Keratinocyte (primary cell): ENCODE data around the gene EXD2. TPM values are rescaled to one million over a fixed set of nuclear protein-coding genes. Genes with fewer than 3 reads are reported as not detected.

Source experiments
- DNase-seq: peaks from one replicate; pipeline ENCODE4 v3.0.0-alpha.2; 2011; ENCODE audit warnings: low read depth, missing footprints, low spot score
- FAIRE-seq: peaks from 2 replicates; lab custom pipeline; 2011; peaks lifted over from hg19 to GRCh38; lab: Jason Lieb, UNC
- H2AFZ ChIP-seq: 2 replicates; pipeline ENCODE4 v1.6.0; 2012; ENCODE audit warnings: low read length, control low read depth, inconsistent platforms; ENCODE audit not compliant: control insufficient read depth
- H3K27ac ChIP-seq: 2 replicates; pipeline ENCODE4 v1.5.1; 2011; ENCODE audit warnings: low read length; ENCODE audit not compliant: control insufficient read depth, insufficient read depth
- H3K27me3 ChIP-seq: 3 replicates; pipeline ENCODE4 v1.6.0; 2011; ENCODE audit warnings: low read length; ENCODE audit not compliant: control insufficient read depth, insufficient read depth; ENCODE audit errors: extremely low read depth
- H3K36me3 ChIP-seq, 2 experiments: 2 replicates in 1 of 2; 3 replicates in 1 of 2; pipeline ENCODE4 v1.5.1; 2011; ENCODE audit warnings: low read length in 2 of 2, mild to moderate bottlenecking in 1 of 2; ENCODE audit not compliant: control insufficient read depth in 2 of 2, insufficient read depth in 2 of 2; ENCODE audit errors: extremely low read depth in 1 of 2
- H3K4me1 ChIP-seq: 3 replicates; pipeline ENCODE4 v1.5.1; 2011; ENCODE audit warnings: low read length; ENCODE audit not compliant: control insufficient read depth, insufficient read depth; ENCODE audit errors: extremely low read depth
- H3K4me2 ChIP-seq: 3 replicates; pipeline ENCODE4 v1.6.0; 2011; ENCODE audit warnings: low read depth, low read length; ENCODE audit not compliant: control insufficient read depth, insufficient read depth; ENCODE audit errors: extremely low read depth
- H3K4me3 ChIP-seq, 3 experiments: fragments of 200-600 bp in 1 of 3; sonication (generic) in 1 of 3; 2 replicates in 2 of 3; 3 replicates in 1 of 3; pipeline ENCODE4 v1.5.1; 2011 to 2016; ENCODE audit warnings: low read length in 3 of 3, mild to moderate bottlenecking in 3 of 3, control low read depth in 2 of 3, inconsistent platforms in 1 of 3, low read depth in 1 of 3, mixed read lengths in 1 of 3, mixed run types in 1 of 3, moderate library complexity in 1 of 3; ENCODE audit not compliant: control insufficient read depth in 2 of 3, insufficient read depth in 2 of 3; ENCODE audit errors: extremely low read depth in 1 of 3
- H3K79me2 ChIP-seq: 2 replicates; pipeline ENCODE4 v1.6.0; 2012; ENCODE audit warnings: low read length; ENCODE audit not compliant: control insufficient read depth, insufficient read depth
- H3K9ac ChIP-seq: 3 replicates; pipeline ENCODE4 v1.6.0; 2011; ENCODE audit warnings: low read length; ENCODE audit not compliant: control insufficient read depth, insufficient read depth; ENCODE audit errors: extremely low read depth
- H3K9me1 ChIP-seq: 3 replicates; pipeline ENCODE4 v1.6.0; 2011; ENCODE audit warnings: low read length; ENCODE audit not compliant: control insufficient read depth, insufficient read depth; ENCODE audit errors: extremely low read depth
- H3K9me3 ChIP-seq: 2 replicates; pipeline ENCODE4 v1.5.1; 2012; ENCODE audit warnings: low read depth, low read length; ENCODE audit not compliant: control insufficient read depth
- H4K20me1 ChIP-seq: 3 replicates; pipeline ENCODE4 v1.6.0; 2011; ENCODE audit warnings: low read length; ENCODE audit not compliant: control insufficient read depth, insufficient read depth; ENCODE audit errors: extremely low read depth
- CTCF ChIP-seq, 3 experiments: IDR thresholded peaks in 1 of 3; conservative IDR thresholded peaks in 1 of 3; optimal IDR thresholded peaks in 1 of 3; 2 replicates in 2 of 3; 3 replicates in 1 of 3; pipeline versions ENCODE3 to v1.5.1; 2011; ENCODE audit warnings: low read length in 3 of 3, mild to moderate bottlenecking in 3 of 3, moderate library complexity in 2 of 3, control low read depth in 1 of 3, inconsistent platforms in 1 of 3; ENCODE audit not compliant: insufficient read depth in 2 of 3; ENCODE audit errors: extremely low read depth in 1 of 3
- EZH2 ChIP-seq: IDR thresholded peaks from one replicate; pipeline ENCODE4 v1.6.1; 2012; ENCODE audit warnings: inconsistent platforms, mild to moderate bottlenecking, low read length, moderate library complexity
- dilution Hi-C: fragments of 300-500 bp; cut with MboI; formaldehyde crosslinking; loops from one replicate; pipeline ENCODE4 v1.7.0; 2020; ENCODE audit warnings: low sequenced_read_pairs; ENCODE audit not compliant: extremely low pct_ligation_motif_present
- polyA plus RNA-seq, 5 experiments: library from polyadenylated mRNA; depleted of rRNA in 3 of 5; stranded (reverse) in 3 of 5; stranded (forward) in 1 of 5; unstranded in 1 of 5; fragments of >200 nt; gene quantifications; 1 replicate in 1 of 5; 2 replicates in 3 of 5; 3 replicates in 1 of 5; pipeline versions ENCODE4 v1.2.1 to v1.2.3, GENCODE V29; 2011 to 2012; ENCODE audit warnings: missing spikeins in 2 of 5, low read depth in 1 of 5, low replicate concordance in 1 of 5

The EXD2 gene
- polyA plus RNA-seq, 1 donor (not counting 4 experiments of a cell fraction or from before 2014, with no cell fraction given) = 22.7 TPM

GRCh38 chr14:69281450-69282169, 90.3 kb downstream of the EXD2 start:
- Histone ChIP-seq H3K4me2 (no peak overlapping the region), H3K4me1 (no peaks in the 10 kb centered on the region), H3K79me2 (no peaks in the 10 kb centered on the region), H3K4me3 (no peak overlapping the region), H3K27ac (no peak overlapping the region), H4K20me1 (no peaks in the 10 kb centered on the region), H3K9me1 (no peaks in the 10 kb centered on the region), H3K27me3 (peaks cover 7% of the 10 kb centered on the region), H3K36me3 (no peaks in the 10 kb centered on the region), H2AFZ (no peak overlapping the region), H3K9ac (no peak overlapping the region), H3K9me3 (no peaks in the 10 kb centered on the region)
- no peak for TF ChIP-seq EZH2
- dilution Hi-C loops = no loop called here
- FAIRE-seq = no peak
- no peak for DNase-seq

GRCh38 chr14:69282448-69282847, 91.2 kb downstream of the EXD2 start:
- Histone ChIP-seq H3K4me3 (no peak overlapping the region), H3K36me3 (no peaks in the 10 kb centered on the region), H3K4me2 (no peak overlapping the region), H3K9me1 (no peaks in the 10 kb centered on the region), H3K9ac (no peak overlapping the region), H3K4me1 (no peaks in the 10 kb centered on the region), H2AFZ (no peak overlapping the region), H4K20me1 (no peaks in the 10 kb centered on the region), H3K27ac (no peak overlapping the region), H3K79me2 (no peaks in the 10 kb centered on the region), H3K9me3 (no peaks in the 10 kb centered on the region), H3K27me3 (peaks cover 7% of the 10 kb centered on the region)
- dilution Hi-C loops = no loop called here
- FAIRE-seq (no peak), DNase-seq (no peak)
- TF ChIP-seq CTCF (optimal IDR thresholded peaks at IDR 0.05 in 1 of 3, IDR thresholded peaks at IDR 0.05 in 1 of 3, conservative IDR thresholded peaks at IDR 0.05 in 1 of 3; ENCODE audit: extremely low read depth in 1 of 3, insufficient read depth in 2 of 3, low read length in 3 of 3) = no peak
- TF ChIP-seq EZH2 = no peak
